GM18870 (cell line): ENCODE data around the gene RANBP1.

Source experiments
- ATAC-seq: cut with Tn5 transposase; IDR thresholded peaks from one replicate; pipeline ENCODE4 v1.9.1; 2021; ENCODE audit warnings: moderate library complexity; ENCODE audit not compliant: unreplicated experiment

RANBP1 gene

DNA sequence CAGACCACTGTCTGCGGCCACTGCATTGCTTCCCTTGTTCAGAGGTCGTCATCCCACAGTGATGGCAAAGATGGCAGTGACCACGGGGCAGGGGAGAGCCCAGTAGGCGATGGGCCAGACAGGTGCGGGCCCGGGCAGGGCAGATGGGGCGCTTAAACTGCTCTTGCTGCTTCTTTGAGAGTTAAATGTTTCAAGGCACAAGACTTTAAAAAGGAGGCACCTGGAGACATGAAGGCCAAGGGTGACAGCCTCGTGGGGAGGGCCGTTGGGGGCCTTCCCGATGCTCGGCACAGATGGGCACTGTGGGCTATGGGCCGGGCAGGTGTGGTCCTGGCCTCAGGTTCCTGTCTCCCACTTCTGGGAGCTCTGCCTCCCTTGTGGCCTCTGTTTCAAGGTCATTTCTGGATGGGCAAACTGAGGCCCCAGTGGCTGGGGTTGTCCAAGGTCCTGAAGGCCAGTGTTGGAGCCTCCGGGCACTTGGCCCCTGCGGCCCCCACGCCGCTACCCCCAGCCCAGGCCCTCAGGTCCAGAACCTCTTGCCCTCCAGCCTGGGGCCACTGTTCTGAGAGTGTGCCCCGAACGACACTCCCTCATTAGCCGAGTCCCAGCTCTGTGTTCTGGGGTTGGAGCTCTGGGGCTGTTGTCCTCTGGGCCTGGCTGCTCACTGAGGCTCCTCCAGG lies 51.9 kb downstream of the RANBP1 start:
- no peak for ATAC-seq

DNA sequence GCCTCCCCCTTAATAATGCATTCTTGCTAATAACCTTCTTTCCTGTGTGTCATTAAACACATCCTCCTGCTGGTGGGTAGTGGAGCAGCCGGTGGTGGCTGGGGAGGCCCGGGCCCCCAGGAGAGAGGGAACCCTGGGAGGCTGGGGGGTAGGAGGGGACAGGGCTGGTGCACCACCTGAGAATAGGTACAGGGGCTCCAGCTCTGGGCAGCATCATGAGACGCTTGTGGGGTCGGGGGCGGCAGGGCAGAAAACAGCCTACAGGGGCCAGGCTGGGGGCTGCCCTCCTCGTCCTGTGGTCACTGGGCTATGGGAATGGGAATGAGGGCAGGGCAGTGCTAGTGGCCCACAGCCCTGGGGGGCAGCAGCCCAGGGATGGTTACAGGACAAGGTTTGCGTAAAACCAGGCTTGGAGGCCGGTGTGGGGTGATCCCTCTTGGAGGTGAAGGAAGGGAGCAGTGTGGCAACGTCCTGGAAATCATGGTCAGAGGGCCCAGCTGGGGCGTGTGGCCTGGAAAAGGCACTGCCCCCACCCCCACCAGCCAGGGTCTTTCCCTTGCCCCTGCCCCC lies 53.4 kb downstream of the RANBP1 start:
- ATAC-seq, result no peak

DNA sequence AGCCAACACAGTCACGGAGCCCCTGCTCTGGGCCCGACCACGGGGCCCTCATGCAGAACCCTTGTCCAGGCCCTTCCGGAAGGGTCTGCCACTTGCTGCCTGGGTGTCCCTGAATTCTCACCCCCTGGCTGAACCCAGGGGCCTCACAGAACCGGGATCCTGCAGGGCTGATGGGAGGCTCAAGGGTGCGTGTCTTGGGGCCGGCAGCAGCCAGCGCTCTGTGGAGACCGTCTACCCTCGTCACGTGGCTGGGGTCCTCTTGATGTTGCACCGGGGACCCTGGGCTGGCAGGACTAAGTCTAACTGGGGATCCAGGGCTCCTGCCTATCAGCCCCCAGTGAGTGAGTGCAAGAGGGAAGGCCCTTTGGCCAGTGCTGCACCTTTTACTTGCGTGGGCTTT lies 54.3 kb downstream of the RANBP1 start:
- ATAC-seq, result no peak

DNA sequence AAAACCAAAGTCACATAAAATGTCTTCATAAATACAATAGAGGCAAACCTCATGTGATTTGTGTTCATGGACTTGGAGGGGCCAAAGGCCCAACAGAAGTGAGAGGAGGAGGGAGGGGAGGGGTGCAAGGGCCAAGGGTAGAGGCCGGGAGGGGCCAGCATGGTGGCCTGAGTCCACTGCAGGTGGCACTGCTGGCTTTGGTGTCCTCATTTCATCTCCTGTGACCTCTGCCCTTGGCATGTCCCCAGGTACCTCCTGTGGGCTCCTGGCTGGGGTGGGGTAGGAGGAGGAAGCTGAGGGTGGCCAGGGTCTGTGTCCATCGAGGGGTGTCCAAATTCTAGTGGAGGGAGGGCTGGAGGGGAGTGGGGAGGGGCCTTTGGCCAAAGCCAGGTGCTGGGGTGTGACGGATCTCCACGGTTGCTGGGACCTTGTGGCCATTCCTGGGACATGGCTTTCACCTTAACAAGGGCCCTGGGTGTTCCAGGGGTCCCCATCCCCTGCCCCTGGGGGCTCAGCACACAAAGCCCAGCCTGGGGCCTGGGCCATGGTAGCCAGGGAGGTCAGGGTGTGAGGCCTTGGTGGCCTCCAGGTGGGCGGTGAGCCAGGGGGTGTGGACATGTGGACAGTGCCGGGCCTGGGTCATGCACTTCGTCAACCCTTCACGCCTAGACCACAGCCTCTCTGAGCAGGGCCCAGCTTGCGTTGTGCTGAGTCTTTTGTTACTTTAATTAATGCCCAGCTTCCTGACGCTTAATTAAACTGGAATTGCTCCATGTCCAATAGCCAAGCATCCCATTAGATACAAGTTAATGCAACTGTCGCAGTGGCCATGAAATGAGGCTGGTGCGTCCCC lies 55.6 kb downstream of the RANBP1 start:
- no peak for ATAC-seq

DNA sequence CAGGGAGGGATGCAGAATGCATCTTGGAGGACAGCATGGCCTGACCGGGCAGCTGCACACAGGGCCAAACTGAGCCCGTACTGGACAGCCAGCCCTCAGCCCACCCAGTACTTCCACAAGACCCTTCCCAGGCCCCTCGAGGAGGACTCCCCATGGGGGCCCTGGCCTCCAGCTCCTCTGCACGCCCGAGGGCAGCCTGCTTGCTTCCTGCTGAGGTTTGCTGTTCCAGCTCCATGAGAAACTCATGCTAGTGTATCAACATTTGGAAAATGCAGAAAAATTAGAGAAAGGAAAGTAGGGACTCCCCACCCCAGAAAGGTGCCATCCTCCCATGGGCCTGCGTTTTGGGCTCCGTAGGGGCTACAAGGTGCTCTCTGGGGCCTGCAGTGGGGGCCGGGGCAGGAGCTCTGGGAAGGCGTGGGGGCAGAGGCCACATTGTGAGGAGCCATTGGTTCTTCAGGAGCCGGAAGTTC lies 56.3 kb downstream of the RANBP1 start:
- ATAC-seq, result no peak

DNA sequence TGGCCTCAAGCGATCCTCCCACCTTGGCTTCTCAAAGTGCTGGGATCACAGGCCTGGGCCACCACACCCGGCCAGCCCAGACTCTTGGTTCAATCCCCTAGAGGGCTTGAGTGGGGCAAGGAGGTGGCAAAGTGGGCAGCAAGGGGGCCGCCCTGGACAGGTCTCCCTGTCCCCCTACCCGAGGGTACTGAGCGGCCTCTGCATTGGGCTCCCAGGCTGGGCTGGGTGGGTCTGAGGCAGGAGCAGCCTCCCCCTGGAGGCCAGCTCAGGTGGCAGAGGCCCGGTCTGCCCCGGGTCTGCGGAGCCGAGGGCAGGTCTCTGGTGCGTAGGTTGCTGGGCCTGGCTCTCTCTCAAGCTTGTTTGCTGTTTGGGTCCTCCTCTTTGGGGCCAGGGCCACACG lies 57.3 kb downstream of the RANBP1 start:
- no peak for ATAC-seq

DNA sequence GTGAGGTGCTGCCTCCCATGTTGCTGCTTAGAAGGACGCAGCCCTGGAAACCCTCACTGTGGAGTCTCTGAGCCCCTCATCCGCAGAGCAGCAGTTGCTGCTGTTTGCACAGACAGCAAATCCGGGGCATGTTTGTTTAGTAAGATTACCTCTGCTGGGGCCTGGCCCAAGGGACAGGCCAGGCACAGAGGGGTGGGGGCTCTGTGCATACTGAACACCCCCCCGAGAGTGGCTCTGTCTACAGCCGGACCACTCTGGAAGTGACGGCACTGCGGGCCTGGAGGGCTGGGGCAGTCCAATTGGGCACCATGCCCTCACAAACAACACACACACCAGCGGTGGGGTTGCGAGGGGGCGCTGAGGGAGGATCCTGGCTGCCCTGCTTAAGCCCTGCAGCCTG lies 57.9 kb downstream of the RANBP1 start:
- ATAC-seq, result no peak

DNA sequence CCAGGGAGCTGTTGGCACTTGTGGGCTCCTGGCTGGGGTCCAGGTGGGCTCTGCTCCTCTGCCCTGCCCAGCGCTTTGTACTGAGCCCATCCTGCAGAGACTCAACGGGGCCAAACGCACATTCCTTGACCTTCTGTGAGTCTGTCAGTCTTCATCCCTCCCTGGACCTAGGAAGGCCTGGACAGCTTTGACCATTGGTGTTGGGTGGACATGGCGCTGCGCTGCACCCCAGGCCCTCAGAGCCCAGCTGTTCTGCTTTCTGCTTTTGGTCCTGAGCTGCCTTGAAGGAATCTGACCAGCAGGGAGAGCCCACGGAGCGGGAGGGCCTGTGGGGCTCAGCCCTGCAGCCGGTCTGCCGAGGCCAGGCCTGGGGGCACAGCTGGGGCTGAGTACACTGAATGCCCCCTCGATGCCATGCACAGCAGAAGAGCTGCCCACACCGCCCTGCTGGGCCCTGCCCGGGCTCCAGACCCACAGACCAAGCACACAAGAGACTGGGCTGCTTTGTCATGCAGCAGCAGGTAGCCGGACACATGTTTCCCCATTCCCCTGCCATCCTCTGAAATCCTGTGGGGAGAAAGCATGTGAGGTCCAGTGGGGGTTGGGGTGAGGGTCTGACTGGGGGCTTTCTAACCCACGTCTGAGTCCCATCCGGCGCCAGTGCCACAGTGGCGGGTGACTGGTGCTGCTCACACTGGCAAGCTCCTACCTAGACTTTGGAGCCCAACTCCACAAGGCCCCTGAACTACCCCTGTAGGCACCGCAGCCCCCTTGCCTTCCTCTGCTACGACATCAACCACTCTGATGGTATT lies 59.1 kb downstream of the RANBP1 start:
- ATAC-seq, result no peak

DNA sequence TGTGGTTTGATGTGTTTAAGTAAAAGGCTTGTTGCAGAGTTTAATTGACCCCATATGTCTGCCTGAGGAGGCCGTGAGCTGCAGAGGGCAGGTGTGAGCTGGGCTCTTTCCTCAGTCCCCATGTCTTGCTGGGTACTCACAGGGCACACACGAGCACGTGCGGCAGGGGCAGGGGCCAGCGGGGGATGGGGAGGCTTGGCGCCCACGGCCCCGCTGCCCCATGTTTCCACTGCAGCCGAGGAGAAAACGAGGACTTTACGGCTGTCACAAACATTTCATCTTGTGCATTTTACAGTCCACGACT lies 59.6 kb downstream of the RANBP1 start:
- no peak for ATAC-seq

DNA sequence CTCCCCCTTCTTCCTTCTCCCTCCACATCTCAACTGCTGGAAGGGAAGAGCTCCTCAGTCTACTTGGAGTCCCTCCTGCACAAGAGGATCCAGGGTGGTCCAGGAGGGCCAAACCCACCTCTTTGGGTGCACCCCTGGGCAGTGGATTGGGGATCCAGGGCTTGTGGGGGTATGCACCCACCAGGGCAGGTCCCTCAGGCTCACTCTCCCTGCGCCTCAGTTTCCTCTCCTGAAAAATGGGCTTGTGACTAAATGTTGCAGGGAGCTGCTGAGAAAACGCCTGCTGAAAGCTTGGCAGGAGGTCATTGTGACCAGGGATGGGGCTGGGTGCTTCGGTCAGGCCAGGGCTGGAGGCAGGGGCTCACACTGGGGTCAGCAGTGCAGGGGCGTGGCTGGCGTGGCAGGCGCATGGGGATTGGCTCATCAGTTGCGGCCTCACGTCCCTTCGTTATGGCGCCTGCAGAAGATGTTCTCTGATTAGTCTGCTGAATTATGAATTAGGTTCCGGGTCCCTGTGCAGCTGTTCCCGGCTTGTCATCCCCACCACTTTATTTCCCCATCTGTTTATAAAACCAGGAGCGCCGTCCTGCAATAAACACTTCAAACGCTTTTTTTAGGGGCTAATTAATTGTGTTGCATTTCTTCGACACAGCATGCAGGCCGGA lies 60.6 kb downstream of the RANBP1 start:
- ATAC-seq, result no peak
